Sigmoid colon (tissue), 7 donors: ENCODE data around the gene NR6A1. TPM values are rescaled to one million over a fixed set of nuclear protein-coding genes. Genes with fewer than 3 reads are reported as not detected.

ENCODE experiments used
- DNase-seq: peaks from one replicate; pipeline ENCODE4 v3.0.0-alpha.2; 2019
- H3K27ac ChIP-seq, 4 donors: fragments of 200-600 bp; sonication (generic); one replicate each; pipeline ENCODE4 v1.5.1; 2016 to 2019; ENCODE audit warnings: mild to moderate bottlenecking in 1 of 4
- H3K27me3 ChIP-seq, 3 donors: fragments of 200-600 bp; sonication (generic); one replicate each; pipeline ENCODE4 v1.5.1; 2019; ENCODE audit warnings: mild to moderate bottlenecking in 1 of 3
- H3K36me3 ChIP-seq, 4 donors: fragments of 200-600 bp; sonication (generic); one replicate each; pipeline ENCODE4 v1.5.1; 2016 to 2019
- H3K4me1 ChIP-seq, 4 donors: fragments of 200-600 bp; sonication (generic); one replicate each; pipeline ENCODE4 v1.5.1; 2017 to 2019
- H3K4me3 ChIP-seq, 4 donors: fragments of 200-600 bp; sonication (generic); one replicate each; pipeline ENCODE4 v1.5.1; 2017 to 2019; ENCODE audit warnings: mild to moderate bottlenecking in 2 of 4, moderate library complexity in 1 of 4
- H3K9me3 ChIP-seq, 4 donors: fragments of 200-600 bp in 3 of 4; sonication (generic) in 3 of 4; one replicate each; pipeline versions ENCODE4 v1.5.1 to v1.6.1; 2013 to 2019
- EP300 ChIP-seq, 4 donors: sonication (generic); formaldehyde crosslinking; IDR thresholded peaks; one replicate each; pipeline ENCODE4 v1.6.1; 2017; ENCODE audit warnings: antibody characterized with exemption in 4 of 4
- POLR2A ChIP-seq, 2 donors: fragments of 450-650 bp; IDR thresholded peaks; one replicate each; pipeline ENCODE4 v1.6.1; 2016; ENCODE audit warnings: antibody characterized with exemption in 2 of 2, mild to moderate bottlenecking in 2 of 2, moderate library complexity in 2 of 2
- POLR2AphosphoS5 ChIP-seq, 4 donors: sonication (generic); formaldehyde crosslinking; IDR thresholded peaks; one replicate each; pipeline ENCODE4 v1.6.1; 2017; ENCODE audit warnings: antibody characterized with exemption in 4 of 4
- WGBS, 2 donors: extraction: QIAGEN DNeasy Blood & Tissue Kit; methylation state at CpG; one replicate each; pipeline ENCODE4 v1.1.7; 2013; 5-methylcytosine and 5-hydroxymethylcytosine counted together
- intact Hi-C: fragments of 100-400 bp; cut with DNase I; formaldehyde crosslinking; loops from one replicate; pipeline ENCODE4 v1.15.1; 2023
- polyA plus RNA-seq, 3 donors: library from polyadenylated mRNA; stranded (reverse); fragments of 200-250 nt; gene quantifications; one replicate each; pipeline ENCODE4 v1.2.3, GENCODE V29; 2013
- total RNA-seq, 4 donors: library from RNA; depleted of rRNA; stranded (reverse); fragments of >200 nt; gene quantifications; one replicate each; pipeline ENCODE4 v1.1.0, GENCODE V29; 2016
- TF ChIP-seq, protein P1 (sequence below), 4 experiments: fragments of 450-650 bp in 3 of 4; fragments of 200-600 bp in 1 of 4; IDR thresholded peaks; one replicate each; pipeline ENCODE4 v1.5.1; 2016 to 2019; ENCODE audit warnings: antibody characterized with exemption in 4 of 4, mild to moderate bottlenecking in 3 of 4, moderate library complexity in 2 of 4
- donor health status: healthy with polysubstance abuse.
- donor health status: Bipolar disorder and iron deficiency.
- donor health status: healthy.

The NR6A1 gene
- total and polyA plus RNA-seq, 7 donors: 0.60 to 3.0 (median 1.8) TPM

- TF ChIP-seq POLR2A (IDR thresholded peaks at IDR 0.05) (no peak), POLR2AphosphoS5 (IDR thresholded peaks at IDR 0.05) (no peak), EP300 (IDR thresholded peaks at IDR 0.05) (no peak)
- TF ChIP-seq, protein P1, sequence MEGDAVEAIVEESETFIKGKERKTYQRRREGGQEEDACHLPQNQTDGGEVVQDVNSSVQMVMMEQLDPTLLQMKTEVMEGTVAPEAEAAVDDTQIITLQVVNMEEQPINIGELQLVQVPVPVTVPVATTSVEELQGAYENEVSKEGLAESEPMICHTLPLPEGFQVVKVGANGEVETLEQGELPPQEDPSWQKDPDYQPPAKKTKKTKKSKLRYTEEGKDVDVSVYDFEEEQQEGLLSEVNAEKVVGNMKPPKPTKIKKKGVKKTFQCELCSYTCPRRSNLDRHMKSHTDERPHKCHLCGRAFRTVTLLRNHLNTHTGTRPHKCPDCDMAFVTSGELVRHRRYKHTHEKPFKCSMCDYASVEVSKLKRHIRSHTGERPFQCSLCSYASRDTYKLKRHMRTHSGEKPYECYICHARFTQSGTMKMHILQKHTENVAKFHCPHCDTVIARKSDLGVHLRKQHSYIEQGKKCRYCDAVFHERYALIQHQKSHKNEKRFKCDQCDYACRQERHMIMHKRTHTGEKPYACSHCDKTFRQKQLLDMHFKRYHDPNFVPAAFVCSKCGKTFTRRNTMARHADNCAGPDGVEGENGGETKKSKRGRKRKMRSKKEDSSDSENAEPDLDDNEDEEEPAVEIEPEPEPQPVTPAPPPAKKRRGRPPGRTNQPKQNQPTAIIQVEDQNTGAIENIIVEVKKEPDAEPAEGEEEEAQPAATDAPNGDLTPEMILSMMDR (IDR thresholded peaks at IDR 0.05): no peak
- Histone ChIP-seq H3K9me3 (no peaks in the 10 kb centered on the region), H3K4me3 (no peak overlapping the region), H3K4me1 (no peaks in the 10 kb centered on the region), H3K27me3 (no peaks in the 10 kb centered on the region), H3K27ac (no peak overlapping the region), H3K36me3 (no peaks in the 10 kb centered on the region)
- intact Hi-C loops: no loop called here
- WGBS, 2 donors: 79 to 86% methylated on average over 4 of the region's 4 CpGs
- no peak for DNase-seq
Observed at GRCh38 chr9:124747065-124747464, 24.0 kb downstream of the NR6A1 start.

DNA sequence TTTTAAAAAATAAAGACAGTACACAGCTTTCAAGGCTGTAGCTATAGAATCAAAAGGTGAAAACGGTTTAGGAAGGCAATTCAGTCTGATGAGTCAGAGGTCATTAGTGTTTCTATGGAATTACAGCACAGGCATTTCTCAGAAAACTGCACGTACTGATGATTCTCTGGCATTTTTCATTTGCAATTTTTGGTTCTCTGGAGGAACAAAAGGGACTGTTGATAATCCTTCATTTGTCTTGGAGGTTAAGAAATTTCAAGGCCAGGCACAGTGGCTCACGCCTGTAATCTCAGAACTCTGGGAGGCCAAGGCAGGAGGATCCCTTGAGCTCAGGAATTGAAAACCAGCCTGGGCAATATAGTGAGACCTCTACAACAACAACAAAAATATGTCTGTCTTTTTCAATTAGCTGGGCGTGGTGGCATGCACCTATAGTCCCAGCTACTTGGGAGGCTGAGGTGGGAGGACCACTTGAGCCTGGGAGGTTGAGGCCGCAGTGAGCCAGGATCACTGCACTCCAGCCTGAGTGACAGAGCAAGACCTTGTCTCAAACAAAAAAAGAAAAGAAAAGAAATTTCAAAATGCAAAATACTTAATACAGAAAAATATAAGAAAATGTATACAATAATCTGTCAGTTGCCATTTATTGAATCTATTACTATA, 27.3 kb downstream of the NR6A1 start:
- H3K4me1 ChIP-seq: no peaks in the 10 kb centered on the region
- H3K4me3 ChIP-seq: no peak overlapping the region
- H3K36me3 ChIP-seq: no peaks in the 10 kb centered on the region
- intact Hi-C loops: no loop called here
- TF ChIP-seq POLR2AphosphoS5 (IDR thresholded peaks at IDR 0.05): no peak
- TF ChIP-seq POLR2A (IDR thresholded peaks at IDR 0.05): no peak
- TF ChIP-seq, protein P1 (IDR thresholded peaks at IDR 0.05): no peak
- no peak for TF ChIP-seq EP300 (IDR thresholded peaks at IDR 0.05)
- WGBS, 2 donors: 55 to 77% methylated on average over 5 of the region's 5 CpGs
- no peaks in the 10 kb centered on the region for H3K27me3 ChIP-seq
- DNase-seq: no peak
- no peak overlapping the region for H3K27ac ChIP-seq
- H3K9me3 ChIP-seq: no peaks in the 10 kb centered on the region

- no peak for DNase-seq
- TF ChIP-seq, protein P1 (IDR thresholded peaks at IDR 0.05): no peak
- no peak for TF ChIP-seq POLR2A (IDR thresholded peaks at IDR 0.05)
- no peak for TF ChIP-seq EP300 (IDR thresholded peaks at IDR 0.05)
- no peak for TF ChIP-seq POLR2AphosphoS5 (IDR thresholded peaks at IDR 0.05)
- Histone ChIP-seq H3K27me3 (no peaks in the 10 kb centered on the region), H3K9me3 (no peaks in the 10 kb centered on the region), H3K27ac (no peak overlapping the region), H3K4me1 (no peaks in the 10 kb centered on the region), H3K36me3 (no peaks in the 10 kb centered on the region), H3K4me3 (no peak overlapping the region)
- intact Hi-C loops: no loop called here
Observed at GRCh38 chr9:124742940-124743339, 28.2 kb downstream of the NR6A1 start.

DNA sequence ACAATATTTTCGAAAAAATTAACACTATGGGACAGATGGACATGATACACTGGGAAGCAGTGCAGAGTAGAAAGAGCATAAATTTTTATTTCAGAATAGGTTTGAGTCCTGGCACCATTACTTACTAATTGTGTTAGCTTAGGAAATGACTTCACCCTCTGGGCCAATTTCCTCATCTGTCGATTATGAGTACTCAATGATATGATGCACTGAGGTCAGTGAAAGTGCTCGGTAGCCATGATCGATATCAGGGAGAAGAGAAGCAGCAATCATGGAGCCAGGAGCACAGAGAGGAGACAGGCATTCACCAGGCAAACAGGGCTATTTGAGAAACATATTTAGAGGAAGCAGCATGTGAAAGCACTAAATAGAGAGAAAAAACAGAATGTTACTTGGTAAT, 29.4 kb downstream of the NR6A1 start:
- DNase-seq: no peak
- no peaks in the 10 kb centered on the region for H3K9me3 ChIP-seq
- no peaks in the 10 kb centered on the region for H3K27me3 ChIP-seq
- no peaks in the 10 kb centered on the region for H3K4me1 ChIP-seq
- WGBS, 2 donors: 73 to 84% methylated on average over 4 of the region's 4 CpGs
- intact Hi-C loops: no loop called here
- no peaks in the 10 kb centered on the region for H3K36me3 ChIP-seq
- H3K4me3 ChIP-seq: no peak overlapping the region
- TF ChIP-seq EP300 (IDR thresholded peaks at IDR 0.05) (no peak), POLR2AphosphoS5 (IDR thresholded peaks at IDR 0.05) (no peak), POLR2A (IDR thresholded peaks at IDR 0.05) (no peak)
- TF ChIP-seq, protein P1 (IDR thresholded peaks at IDR 0.05): no peak
- no peak overlapping the region for H3K27ac ChIP-seq

DNA sequence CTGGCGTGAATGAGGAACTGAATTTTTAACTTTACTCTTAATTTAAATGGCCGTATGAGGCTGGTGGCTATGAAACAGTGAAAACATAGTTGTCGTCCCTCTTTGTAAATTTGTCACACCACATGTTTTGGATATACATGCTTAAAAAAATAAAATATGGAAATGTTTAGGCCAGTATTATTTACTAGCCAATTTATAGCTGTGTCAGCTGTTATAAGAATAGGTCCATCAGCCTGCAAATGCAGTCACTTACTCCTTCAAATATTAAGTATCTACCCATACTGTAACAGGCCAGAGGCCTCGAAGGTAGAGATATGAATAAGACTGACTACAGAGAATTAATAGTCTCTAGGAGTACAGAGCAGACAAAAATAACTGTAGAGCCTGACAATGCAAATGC, 30.0 kb downstream of the NR6A1 start:
- TF ChIP-seq, protein P1 (IDR thresholded peaks at IDR 0.05): no peak
- TF ChIP-seq POLR2A (IDR thresholded peaks at IDR 0.05) (no peak), EP300 (IDR thresholded peaks at IDR 0.05) (no peak), POLR2AphosphoS5 (IDR thresholded peaks at IDR 0.05) (no peak)

More for the DNA sequence above, 30.0 kb downstream of the NR6A1 start:
- intact Hi-C loops: no loop called here
- no peaks in the 10 kb centered on the region for H3K4me1 ChIP-seq
- no peaks in the 10 kb centered on the region for H3K36me3 ChIP-seq
- 97 to 98% methylated on average over 4 of the region's 4 CpGs for WGBS, 2 donors
- no peaks in the 10 kb centered on the region for H3K27me3 ChIP-seq
- H3K9me3 ChIP-seq: no peaks in the 10 kb centered on the region
- DNase-seq: no peak
- no peak overlapping the region for H3K27ac ChIP-seq
- H3K4me3 ChIP-seq: no peak overlapping the region
